H1 (cell line): ENCODE measurements around the gene WDR59.

ENCODE experiments used
- CEBPB ChIP-seq: IDR thresholded peaks from 2 replicates; pipeline ENCODE4 v1.6.1; 2012; ENCODE audit warnings: low read depth, low read length
- GTF2F1 ChIP-seq: IDR thresholded peaks from 2 replicates; pipeline ENCODE4 v1.6.1; 2012; ENCODE audit warnings: low read depth, low read length, improper control_type of control experiment, borderline replicate concordance
- HDAC2 ChIP-seq, 2 experiments: fragments of 300-600 bp in 1 of 2; sonication (generic) in 1 of 2; IDR thresholded peaks; 2 replicates each; pipeline ENCODE4 v1.6.1; 2011 to 2012; ENCODE audit warnings: low read depth in 2 of 2, low read length in 2 of 2, mild to moderate bottlenecking in 2 of 2, moderate library complexity in 2 of 2, borderline replicate concordance in 1 of 2, inconsistent platforms in 1 of 2
- POLR2A ChIP-seq, 2 experiments: IDR thresholded peaks; 1 replicate in 1 of 2; 2 replicates in 1 of 2; pipeline ENCODE4 v1.6.1; 2011; ENCODE audit warnings: low read depth in 2 of 2, low read length in 2 of 2, mild to moderate bottlenecking in 2 of 2; ENCODE audit errors: control extremely low read depth in 1 of 2
- POLR2AphosphoS5 ChIP-seq: IDR thresholded peaks from 2 replicates; pipeline ENCODE4 v1.6.1; 2011; ENCODE audit warnings: low read depth, low read length
- RAD21 ChIP-seq, 2 experiments: IDR thresholded peaks in 1 of 2; conservative IDR thresholded peaks in 1 of 2; 2 replicates each; pipeline ENCODE4 v1.6.1; 2011; ENCODE audit warnings: low read depth in 2 of 2, low read length in 2 of 2, improper control_type of control experiment in 1 of 2, inconsistent platforms in 1 of 2, mild to moderate bottlenecking in 1 of 2, moderate library complexity in 1 of 2
- RBBP5 ChIP-seq: IDR thresholded peaks from 2 replicates; pipeline ENCODE4 v1.7.1; 2012; ENCODE audit warnings: low read depth, mild to moderate bottlenecking, inconsistent platforms, low read length, moderate library complexity, borderline replicate concordance
- RFX5 ChIP-seq: IDR thresholded peaks from 2 replicates; pipeline ENCODE4 v1.6.1; 2011; ENCODE audit warnings: low read depth, low read length, improper control_type of control experiment, borderline replicate concordance
- SIN3A ChIP-seq, 2 experiments: IDR thresholded peaks in 1 of 2; conservative IDR thresholded peaks in 1 of 2; 2 replicates each; pipeline ENCODE4 v1.6.1; 2011 to 2012; ENCODE audit warnings: low read length in 2 of 2, improper control_type of control experiment in 1 of 2, low read depth in 1 of 2, mild to moderate bottlenecking in 1 of 2
- SP4 ChIP-seq: IDR thresholded peaks from 2 replicates; pipeline ENCODE4 v1.6.1; 2012; ENCODE audit warnings: low read length, inconsistent platforms
- TCF12 ChIP-seq: IDR thresholded peaks from 2 replicates; pipeline ENCODE4 v1.6.1; 2011; ENCODE audit warnings: low read depth, mild to moderate bottlenecking, low read length
- TF ChIP-seq, protein P1 (sequence below): IDR thresholded peaks from 2 replicates; pipeline ENCODE4 v1.6.1; 2011; ENCODE audit warnings: low read depth, mild to moderate bottlenecking, low read length; ENCODE audit not compliant: insufficient read depth
- TF ChIP-seq, protein P2 (sequence below), 3 experiments: IDR thresholded peaks; 1 replicate in 2 of 3; 2 replicates in 1 of 3; pipeline versions ENCODE4 v1.5.1 to v1.6.1; 2011; ENCODE audit warnings: low read length in 3 of 3, mild to moderate bottlenecking in 3 of 3, inconsistent platforms in 2 of 3, low read depth in 1 of 3, moderate library complexity in 1 of 3; ENCODE audit not compliant: insufficient read depth in 1 of 3; ENCODE audit errors: control extremely low read depth in 1 of 3
- TF ChIP-seq, protein P3 (sequence below): IDR thresholded peaks from 2 replicates; pipeline ENCODE4 v1.6.1; 2012; ENCODE audit warnings: low read length, inconsistent platforms

DNA sequence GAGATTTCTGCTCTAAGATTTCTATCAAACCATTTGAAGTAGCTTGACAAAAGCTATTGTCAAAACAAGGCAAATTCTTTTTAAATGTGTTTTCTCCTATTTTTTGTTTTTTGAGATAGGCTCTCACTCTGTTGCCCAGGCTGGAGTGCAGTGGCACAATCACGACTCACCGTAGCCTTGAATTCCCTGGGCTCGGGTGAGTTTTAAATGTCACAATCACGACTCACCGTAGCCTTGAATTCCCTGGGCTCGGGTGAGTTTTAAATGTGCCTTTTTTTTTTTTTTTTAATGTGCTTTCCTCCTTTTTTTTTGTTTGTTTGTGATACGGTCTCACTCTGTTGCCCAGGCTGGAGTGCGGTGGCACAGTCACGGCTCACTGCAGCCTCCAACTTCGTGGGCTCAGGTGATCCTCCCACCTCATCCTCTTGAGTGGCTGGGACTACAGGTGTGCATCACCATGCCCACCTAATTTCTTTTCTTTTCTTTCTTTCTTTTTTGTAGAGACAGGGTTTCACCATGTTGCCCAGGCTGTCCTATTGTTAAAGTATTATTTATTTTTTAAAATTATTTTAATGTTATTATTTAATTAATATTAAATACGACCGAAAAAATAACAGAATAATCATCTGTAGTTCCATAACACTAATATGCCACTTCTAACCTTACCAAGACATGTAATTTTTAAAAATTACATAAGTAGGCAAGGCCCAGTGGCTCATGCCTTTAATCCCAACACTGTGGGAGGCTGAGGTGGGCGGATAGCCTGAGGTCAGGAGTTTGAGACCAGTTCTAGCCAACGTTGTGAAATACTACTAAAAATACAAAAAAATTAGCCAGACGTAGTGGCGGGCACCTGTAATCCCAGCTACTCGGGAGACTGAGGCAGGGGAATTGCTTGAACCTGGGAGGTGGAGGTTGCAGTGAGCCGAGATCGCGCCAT is 140.6 kb downstream of the WDR59 start:
- TF ChIP-seq SP4 (no peak), POLR2A (IDR thresholded peaks at IDR 0.05; ENCODE audit: control extremely low read depth in 1 of 2, low read depth in 2 of 2, low read length in 2 of 2) (no peak), SIN3A (conservative IDR thresholded peaks at IDR 0.05 in 1 of 2, IDR thresholded peaks at IDR 0.05 in 1 of 2; ENCODE audit: low read depth in 1 of 2, low read length in 2 of 2) (no peak), HDAC2 (IDR thresholded peaks at IDR 0.05; ENCODE audit: borderline replicate concordance in 1 of 2, low read depth in 2 of 2, low read length in 2 of 2) (no peak), GTF2F1 (no peak), RFX5 (no peak), POLR2AphosphoS5 (no peak), RAD21 (IDR thresholded peaks at IDR 0.05 in 1 of 2, conservative IDR thresholded peaks at IDR 0.05 in 1 of 2; ENCODE audit: low read depth in 2 of 2, low read length in 2 of 2) (no peak), CEBPB (no peak), TCF12 (no peak), RBBP5 (no peak)
- TF ChIP-seq, protein P1, sequence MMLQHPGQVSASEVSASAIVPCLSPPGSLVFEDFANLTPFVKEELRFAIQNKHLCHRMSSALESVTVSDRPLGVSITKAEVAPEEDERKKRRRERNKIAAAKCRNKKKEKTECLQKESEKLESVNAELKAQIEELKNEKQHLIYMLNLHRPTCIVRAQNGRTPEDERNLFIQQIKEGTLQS: no peak
- TF ChIP-seq, protein P2, sequence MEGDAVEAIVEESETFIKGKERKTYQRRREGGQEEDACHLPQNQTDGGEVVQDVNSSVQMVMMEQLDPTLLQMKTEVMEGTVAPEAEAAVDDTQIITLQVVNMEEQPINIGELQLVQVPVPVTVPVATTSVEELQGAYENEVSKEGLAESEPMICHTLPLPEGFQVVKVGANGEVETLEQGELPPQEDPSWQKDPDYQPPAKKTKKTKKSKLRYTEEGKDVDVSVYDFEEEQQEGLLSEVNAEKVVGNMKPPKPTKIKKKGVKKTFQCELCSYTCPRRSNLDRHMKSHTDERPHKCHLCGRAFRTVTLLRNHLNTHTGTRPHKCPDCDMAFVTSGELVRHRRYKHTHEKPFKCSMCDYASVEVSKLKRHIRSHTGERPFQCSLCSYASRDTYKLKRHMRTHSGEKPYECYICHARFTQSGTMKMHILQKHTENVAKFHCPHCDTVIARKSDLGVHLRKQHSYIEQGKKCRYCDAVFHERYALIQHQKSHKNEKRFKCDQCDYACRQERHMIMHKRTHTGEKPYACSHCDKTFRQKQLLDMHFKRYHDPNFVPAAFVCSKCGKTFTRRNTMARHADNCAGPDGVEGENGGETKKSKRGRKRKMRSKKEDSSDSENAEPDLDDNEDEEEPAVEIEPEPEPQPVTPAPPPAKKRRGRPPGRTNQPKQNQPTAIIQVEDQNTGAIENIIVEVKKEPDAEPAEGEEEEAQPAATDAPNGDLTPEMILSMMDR (IDR thresholded peaks at IDR 0.05; ENCODE audit: control extremely low read depth in 1 of 3, insufficient read depth in 1 of 3, low read depth in 1 of 3, low read length in 3 of 3): no peak
- TF ChIP-seq, protein P3, sequence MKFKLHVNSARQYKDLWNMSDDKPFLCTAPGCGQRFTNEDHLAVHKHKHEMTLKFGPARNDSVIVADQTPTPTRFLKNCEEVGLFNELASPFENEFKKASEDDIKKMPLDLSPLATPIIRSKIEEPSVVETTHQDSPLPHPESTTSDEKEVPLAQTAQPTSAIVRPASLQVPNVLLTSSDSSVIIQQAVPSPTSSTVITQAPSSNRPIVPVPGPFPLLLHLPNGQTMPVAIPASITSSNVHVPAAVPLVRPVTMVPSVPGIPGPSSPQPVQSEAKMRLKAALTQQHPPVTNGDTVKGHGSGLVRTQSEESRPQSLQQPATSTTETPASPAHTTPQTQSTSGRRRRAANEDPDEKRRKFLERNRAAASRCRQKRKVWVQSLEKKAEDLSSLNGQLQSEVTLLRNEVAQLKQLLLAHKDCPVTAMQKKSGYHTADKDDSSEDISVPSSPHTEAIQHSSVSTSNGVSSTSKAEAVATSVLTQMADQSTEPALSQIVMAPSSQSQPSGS: no peak
